GM21526 (cell line): ENCODE data around the gene ZNF775.

Experiments
- ATAC-seq: cut with Tn5 transposase; IDR thresholded peaks from one replicate; pipeline ENCODE4 v1.9.1; 2021; ENCODE audit warnings: moderate library complexity; ENCODE audit not compliant: unreplicated experiment, low FRiP score

ZNF775 gene

GRCh38 chr7:150410131-150410530 is 31.0 kb downstream of the ZNF775 start:
- no peak for ATAC-seq

GRCh38 chr7:150410680-150411346 is 31.7 kb downstream of the ZNF775 start:
- no peak for ATAC-seq

- no peak for ATAC-seq
Observed at GRCh38 chr7:150411606-150412005, 32.5 kb downstream of the ZNF775 start.

GRCh38 chr7:150412016-150412415 is 32.9 kb downstream of the ZNF775 start:
- ATAC-seq, result no peak

GRCh38 chr7:150412518-150413488 is 33.7 kb downstream of the ZNF775 start:
- ATAC-seq, result no peak

GRCh38 chr7:150413640-150414081 is 34.5 kb downstream of the ZNF775 start:
- ATAC-seq, result no peak

- ATAC-seq, result no peak
Observed at GRCh38 chr7:150415161-150416153, 36.3 kb downstream of the ZNF775 start.

- no peak for ATAC-seq
Observed at GRCh38 chr7:150417239-150417638, 38.1 kb downstream of the ZNF775 start.

GRCh38 chr7:150417863-150418262 is 38.7 kb downstream of the ZNF775 start:
- ATAC-seq, result no peak

GRCh38 chr7:150420242-150420641 is 41.1 kb downstream of the ZNF775 start:
- no peak for ATAC-seq

- ATAC-seq, result peak; percentile 90
Observed at GRCh38 chr7:150420987-150421674, 42.0 kb downstream of the ZNF775 start.

GRCh38 chr7:150421831-150422230 is 42.7 kb downstream of the ZNF775 start:
- no peak for ATAC-seq

- ATAC-seq, result no peak
Observed at GRCh38 chr7:150425670-150426069, 46.5 kb downstream of the ZNF775 start.

GRCh38 chr7:150428671-150429451 is 49.7 kb downstream of the ZNF775 start:
- ATAC-seq, result no peak

GRCh38 chr7:150429699-150430098 is 50.6 kb downstream of the ZNF775 start:
- ATAC-seq, result no peak

GRCh38 chr7:150430465-150431085 is 51.4 kb downstream of the ZNF775 start:
- ATAC-seq, result no peak

GRCh38 chr7:150431839-150432658 is 52.9 kb downstream of the ZNF775 start:
- no peak for ATAC-seq
